ENCODE measurements around the gene ROPN1L.

- TF ChIP-seq CTCF (conservative IDR thresholded peaks at IDR 0.05): no peak
- no peak for TF ChIP-seq EZH2 (IDR thresholded peaks at IDR 0.05; ENCODE audit: low read depth)
Measured at GRCh38 chr5:10486511-10487344, 45.0 kb downstream of the ROPN1L start.

Measured in PC-9 (cell line).